PFSK-1 (cell line): ENCODE measurements around the gene MEOX2.

ENCODE experiments used
- FOXP2 ChIP-seq: optimal IDR thresholded peaks from 2 replicates; pipeline ENCODE3; 2011; ENCODE audit warnings: borderline replicate concordance, control low read depth, inconsistent platforms; ENCODE audit not compliant: insufficient read depth; ENCODE audit errors: extremely low read length, extremely low read depth
- POLR2AphosphoS5 ChIP-seq: IDR thresholded peaks from 2 replicates; pipeline ENCODE4 v1.6.1; 2012; ENCODE audit warnings: low read depth, mild to moderate bottlenecking, control low read depth, low read length, moderate library complexity
- REST ChIP-seq, 2 experiments: IDR thresholded peaks; 2 replicates each; pipeline versions ENCODE4 v1.6.1 to v1.8.0; 2011 to 2012; ENCODE audit warnings: low read depth in 2 of 2, low read length in 2 of 2, control low read depth in 1 of 2, inconsistent platforms in 1 of 2, mild to moderate bottlenecking in 1 of 2, moderate library complexity in 1 of 2; ENCODE audit not compliant: insufficient read depth in 1 of 2
- SIN3A ChIP-seq: IDR thresholded peaks from 2 replicates; pipeline ENCODE4 v1.6.1; 2012; ENCODE audit warnings: mild to moderate bottlenecking, low read length, moderate library complexity, borderline replicate concordance; ENCODE audit not compliant: insufficient read depth
- TAF1 ChIP-seq: IDR thresholded peaks from 2 replicates; pipeline ENCODE4 v1.6.1; 2012; ENCODE audit warnings: low read length, control low read depth, borderline replicate concordance; ENCODE audit not compliant: insufficient read depth

Gene MEOX2

DNA sequence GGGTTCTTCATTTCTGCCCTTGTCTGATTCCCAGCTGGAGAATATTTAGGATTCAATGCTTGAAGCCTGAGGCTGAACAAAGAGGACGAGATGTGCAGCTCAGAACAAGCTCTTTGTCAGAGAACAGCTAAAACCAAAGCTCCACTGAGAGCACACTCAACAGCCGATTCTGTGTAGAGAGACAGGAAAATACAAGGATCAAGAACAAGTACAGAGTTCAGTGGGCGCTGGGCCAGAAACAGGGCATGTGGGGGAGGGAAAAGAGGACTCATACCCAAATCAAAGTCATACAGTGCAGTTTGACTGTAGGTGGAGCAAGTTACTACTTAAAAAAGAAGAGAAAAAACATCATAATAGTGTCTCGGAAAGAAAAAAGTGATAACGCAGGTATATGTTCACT is 124.6 kb downstream of the MEOX2 start, which contains the start of gene AGMO:
AGMO (minus strand) TSS at position 181 of the 400 bp plus-strand sequence.
- TF ChIP-seq POLR2AphosphoS5 (no peak), TAF1 (no peak), FOXP2 (no peak), REST (IDR thresholded peaks at IDR 0.05; ENCODE audit: insufficient read depth in 1 of 2, low read depth in 2 of 2, low read length in 2 of 2) (no peak), SIN3A (no peak)
